Activated CD8-positive, alpha-beta memory T cell treated with anti-CD3 and anti-CD28 coated beads, Interleukin-2, amount 50 U/mL, for 48 hours (primary cell): ENCODE results near the gene CYP2F1.
"Not testable (repeated sequence)": the region's sequence is repeated elsewhere in the genome, so short reads cannot be mapped to it uniquely, and the experiment has no call there.

Source experiments
- DNase-seq: peaks from one replicate; pipeline ENCODE4 v3.0.0-alpha.2; 2020

CYP2F1 gene

GRCh38 chr19:41127362-41127761 lies 13.1 kb downstream of the CYP2F1 start:
- DNase-seq: not testable (repeated sequence)

GRCh38 chr19:41127801-41128300 lies 13.6 kb downstream of the CYP2F1 start:
- peak; percentile 88 for DNase-seq

- DNase-seq: no peak
Measured at GRCh38 chr19:41128692-41129091, 14.5 kb downstream of the CYP2F1 start.

- no peak for DNase-seq
Measured at GRCh38 chr19:41131186-41131585, 17.0 kb downstream of the CYP2F1 start.

- no peak for DNase-seq
Measured at GRCh38 chr19:41133260-41133659, 19.0 kb downstream of the CYP2F1 start.

- DNase-seq: no peak
Measured at GRCh38 chr19:41134616-41135015, 20.4 kb downstream of the CYP2F1 start.

- DNase-seq: peak; percentile 76
Measured at GRCh38 chr19:41135390-41136384, 21.5 kb downstream of the CYP2F1 start.

- DNase-seq: no peak
Measured at GRCh38 chr19:41136636-41137455, 22.6 kb downstream of the CYP2F1 start.

- DNase-seq: peak; percentile 92
Measured at GRCh38 chr19:41144403-41144802, 30.2 kb downstream of the CYP2F1 start.

GRCh38 chr19:41149831-41150230 lies 35.6 kb downstream of the CYP2F1 start:
- DNase-seq: no peak

- not testable (repeated sequence) for DNase-seq
Measured at GRCh38 chr19:41150986-41151385, 36.8 kb downstream of the CYP2F1 start.

- no peak for DNase-seq
Measured at GRCh38 chr19:41154060-41154459, 39.8 kb downstream of the CYP2F1 start.

- no peak for DNase-seq
Measured at GRCh38 chr19:41156207-41156606, 42.0 kb downstream of the CYP2F1 start.

GRCh38 chr19:41159881-41160280 lies 45.6 kb downstream of the CYP2F1 start:
- no peak for DNase-seq

GRCh38 chr19:41161903-41162302 lies 47.7 kb downstream of the CYP2F1 start:
- DNase-seq: no peak

- no peak for DNase-seq
Measured at GRCh38 chr19:41166944-41167804, 52.9 kb downstream of the CYP2F1 start.

- DNase-seq: no peak
Measured at GRCh38 chr19:41172297-41173164, 58.3 kb downstream of the CYP2F1 start.

- no peak for DNase-seq
Measured at GRCh38 chr19:41174297-41174928, 60.2 kb downstream of the CYP2F1 start.

GRCh38 chr19:41175801-41176777 lies 61.9 kb downstream of the CYP2F1 start:
- no peak for DNase-seq
